Loucy (cell line): ENCODE data around the gene DOCK8.

Experiments used
- EZH2phosphoT487 ChIP-seq: fragments of 200-600 bp; IDR thresholded peaks from 2 replicates; pipeline ENCODE4 v1.6.1; 2018; ENCODE audit warnings: antibody characterized with exemption, mild to moderate bottlenecking, moderate library complexity, borderline replicate concordance
- TF ChIP-seq, protein P1 (sequence below): fragments of 200-600 bp; sonication (generic); conservative IDR thresholded peaks from 2 replicates; pipeline ENCODE4 v1.5.1; 2014; ENCODE audit warnings: mild to moderate bottlenecking, antibody characterized with exemption, low read length

DNA sequence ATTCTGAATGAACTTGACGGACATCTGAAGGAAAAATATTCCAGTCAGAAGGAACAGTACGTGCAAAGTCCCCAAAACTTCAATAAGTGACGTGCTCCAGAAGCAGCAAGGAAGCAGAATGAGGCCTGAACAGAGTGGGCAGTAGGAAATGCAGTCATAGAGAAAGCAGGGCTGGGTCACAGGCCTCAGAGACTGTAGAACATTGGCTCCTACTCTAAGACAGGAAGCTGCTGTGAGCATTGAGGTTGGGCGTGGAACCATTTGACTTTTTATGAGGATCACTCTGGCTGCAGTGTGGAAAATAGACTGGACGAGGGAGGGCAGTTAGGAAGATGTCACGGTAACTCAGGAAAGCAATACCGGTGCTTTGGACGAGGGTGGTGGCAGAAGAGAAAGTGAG, 64.0 kb downstream of the DOCK8 start:
- TF ChIP-seq, protein P1, sequence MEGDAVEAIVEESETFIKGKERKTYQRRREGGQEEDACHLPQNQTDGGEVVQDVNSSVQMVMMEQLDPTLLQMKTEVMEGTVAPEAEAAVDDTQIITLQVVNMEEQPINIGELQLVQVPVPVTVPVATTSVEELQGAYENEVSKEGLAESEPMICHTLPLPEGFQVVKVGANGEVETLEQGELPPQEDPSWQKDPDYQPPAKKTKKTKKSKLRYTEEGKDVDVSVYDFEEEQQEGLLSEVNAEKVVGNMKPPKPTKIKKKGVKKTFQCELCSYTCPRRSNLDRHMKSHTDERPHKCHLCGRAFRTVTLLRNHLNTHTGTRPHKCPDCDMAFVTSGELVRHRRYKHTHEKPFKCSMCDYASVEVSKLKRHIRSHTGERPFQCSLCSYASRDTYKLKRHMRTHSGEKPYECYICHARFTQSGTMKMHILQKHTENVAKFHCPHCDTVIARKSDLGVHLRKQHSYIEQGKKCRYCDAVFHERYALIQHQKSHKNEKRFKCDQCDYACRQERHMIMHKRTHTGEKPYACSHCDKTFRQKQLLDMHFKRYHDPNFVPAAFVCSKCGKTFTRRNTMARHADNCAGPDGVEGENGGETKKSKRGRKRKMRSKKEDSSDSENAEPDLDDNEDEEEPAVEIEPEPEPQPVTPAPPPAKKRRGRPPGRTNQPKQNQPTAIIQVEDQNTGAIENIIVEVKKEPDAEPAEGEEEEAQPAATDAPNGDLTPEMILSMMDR: no peak
- no peak for TF ChIP-seq EZH2phosphoT487
